Upper lobe of left lung (tissue), 4 donors: ENCODE results near the gene ACOXL.

ENCODE experiments used
- POLR2A ChIP-seq, 4 donors: fragments of 450-650 bp; IDR thresholded peaks; one replicate each; pipeline ENCODE4 v1.5.1; 2016 to 2017; ENCODE audit warnings: antibody characterized with exemption in 4 of 4, mild to moderate bottlenecking in 2 of 4
- POLR2AphosphoS5 ChIP-seq, 2 donors: sonication (generic); formaldehyde crosslinking; IDR thresholded peaks; one replicate each; pipeline ENCODE4 v1.5.1; 2017; ENCODE audit warnings: antibody characterized with exemption in 2 of 2
- TF ChIP-seq, protein P1 (sequence below), 6 experiments: fragments of 450-650 bp in 4 of 6; fragments of 200-600 bp in 2 of 6; sonication (generic) in 2 of 6; IDR thresholded peaks; one replicate each; pipeline ENCODE4 v1.5.1; 2016 to 2019; ENCODE audit warnings: antibody characterized with exemption in 6 of 6

DNA sequence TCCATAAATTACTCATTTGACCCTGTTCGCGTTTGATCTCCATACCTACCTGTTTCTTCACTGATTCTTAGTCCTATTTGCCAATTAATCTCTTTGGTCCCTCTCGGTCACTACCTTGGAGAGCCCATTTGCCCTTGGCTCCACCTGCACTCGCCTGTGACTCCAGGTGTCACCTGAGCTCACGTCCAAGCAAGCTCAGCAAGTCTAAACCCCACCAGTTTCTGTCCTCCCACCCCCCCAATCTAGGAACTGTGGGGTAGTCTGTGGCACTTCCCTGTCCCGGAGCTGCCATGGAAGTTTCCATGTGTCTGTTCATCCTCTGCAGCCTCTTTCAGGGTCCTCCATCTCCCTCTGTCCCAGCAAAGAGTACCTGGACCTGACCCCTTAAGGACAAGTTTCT is 320.2 kb downstream of the ACOXL start:
- TF ChIP-seq POLR2A (IDR thresholded peaks at IDR 0.05) (no peak), POLR2AphosphoS5 (IDR thresholded peaks at IDR 0.05) (no peak)
- TF ChIP-seq, protein P1, sequence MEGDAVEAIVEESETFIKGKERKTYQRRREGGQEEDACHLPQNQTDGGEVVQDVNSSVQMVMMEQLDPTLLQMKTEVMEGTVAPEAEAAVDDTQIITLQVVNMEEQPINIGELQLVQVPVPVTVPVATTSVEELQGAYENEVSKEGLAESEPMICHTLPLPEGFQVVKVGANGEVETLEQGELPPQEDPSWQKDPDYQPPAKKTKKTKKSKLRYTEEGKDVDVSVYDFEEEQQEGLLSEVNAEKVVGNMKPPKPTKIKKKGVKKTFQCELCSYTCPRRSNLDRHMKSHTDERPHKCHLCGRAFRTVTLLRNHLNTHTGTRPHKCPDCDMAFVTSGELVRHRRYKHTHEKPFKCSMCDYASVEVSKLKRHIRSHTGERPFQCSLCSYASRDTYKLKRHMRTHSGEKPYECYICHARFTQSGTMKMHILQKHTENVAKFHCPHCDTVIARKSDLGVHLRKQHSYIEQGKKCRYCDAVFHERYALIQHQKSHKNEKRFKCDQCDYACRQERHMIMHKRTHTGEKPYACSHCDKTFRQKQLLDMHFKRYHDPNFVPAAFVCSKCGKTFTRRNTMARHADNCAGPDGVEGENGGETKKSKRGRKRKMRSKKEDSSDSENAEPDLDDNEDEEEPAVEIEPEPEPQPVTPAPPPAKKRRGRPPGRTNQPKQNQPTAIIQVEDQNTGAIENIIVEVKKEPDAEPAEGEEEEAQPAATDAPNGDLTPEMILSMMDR (IDR thresholded peaks at IDR 0.05) = no peak
